ENCODE measurements around the gene KIAA1586. TPM values are rescaled to one million over a fixed set of nuclear protein-coding genes. Genes with fewer than 3 reads are reported as not detected.

KIAA1586 gene
- total RNA-seq, 1 donor from 2014 or later = 26.2 TPM

GRCh38 chr6:57094689-57095088 is 48.2 kb downstream of the KIAA1586 start:
- no peak for DNase-seq (ENCODE audit: extremely low spot score, unreplicated experiment)
- Mint-ChIP-seq H3K4me3 (no peak overlapping the region), H3K4me1 (ENCODE audit: unreplicated experiment) (peaks cover 35% of the 10 kb centered on the region), H3K9me3 (no peaks in the 10 kb centered on the region), H3K27ac (no peak overlapping the region), H3K27me3 (no peaks in the 10 kb centered on the region), H3K36me3 (peaks cover 20% of the 10 kb centered on the region)
- TF ChIP-seq CTCF (conservative IDR thresholded peaks at IDR 0.05) = no peak

- H3K4me3 Mint-ChIP-seq = no peak overlapping the region
- H3K36me3 Mint-ChIP-seq = peaks cover 45% of the 10 kb centered on the region
- no peaks in the 10 kb centered on the region for H3K27me3 Mint-ChIP-seq
- no peak for DNase-seq (ENCODE audit: extremely low spot score, unreplicated experiment)
- no peak for TF ChIP-seq CTCF (conservative IDR thresholded peaks at IDR 0.05)
- peaks cover 18% of the 10 kb centered on the region for H3K4me1 Mint-ChIP-seq (ENCODE audit: unreplicated experiment)
- H3K9me3 Mint-ChIP-seq = no peaks in the 10 kb centered on the region
- H3K27ac Mint-ChIP-seq = no peak overlapping the region
These were observed 51.1 kb downstream of the KIAA1586 start for GRCh38 chr6:57097596-57097995.

- H3K4me3 Mint-ChIP-seq = no peak overlapping the region
- H3K4me1 Mint-ChIP-seq (ENCODE audit: unreplicated experiment) = peaks cover 4% of the 10 kb centered on the region
- H3K27me3 Mint-ChIP-seq = no peaks in the 10 kb centered on the region
- H3K36me3 Mint-ChIP-seq = peaks cover 65% of the 10 kb centered on the region
- H3K9me3 Mint-ChIP-seq = no peaks in the 10 kb centered on the region
- TF ChIP-seq CTCF (conservative IDR thresholded peaks at IDR 0.05) = no peak
- no peak for DNase-seq (ENCODE audit: extremely low spot score, unreplicated experiment)
- no peak overlapping the region for H3K27ac Mint-ChIP-seq
These were observed 56.5 kb downstream of the KIAA1586 start for GRCh38 chr6:57102976-57103375.

- Mint-ChIP-seq H3K4me1 (ENCODE audit: unreplicated experiment) (no peaks in the 10 kb centered on the region), H3K9me3 (no peaks in the 10 kb centered on the region), H3K4me3 (no peak overlapping the region), H3K27me3 (no peaks in the 10 kb centered on the region), H3K36me3 (peaks cover 62% of the 10 kb centered on the region), H3K27ac (no peak overlapping the region)
- no peak for TF ChIP-seq CTCF (conservative IDR thresholded peaks at IDR 0.05)
- DNase-seq (ENCODE audit: extremely low spot score, unreplicated experiment) = no peak
These were observed 57.8 kb downstream of the KIAA1586 start for GRCh38 chr6:57104336-57104735.

Other genes with a start within 250 kb of the KIAA1586 start
- gene BEND6, start 91.6 kb upstream of the KIAA1586 start, total RNA-seq (ENCODE audit: low replicate concordance) = 1.3 and 2.7 TPM in 2 replicates
- 68.4 and 69.0 TPM in 2 replicates for gene ZNF451, start 43.5 kb downstream of the KIAA1586 start, total RNA-seq (ENCODE audit: low replicate concordance)
- 1.5 and 3.8 TPM in 2 replicates for gene BAG2, start 125.6 kb downstream of the KIAA1586 start, total RNA-seq (ENCODE audit: low replicate concordance)
- gene RAB23, start 175.6 kb downstream of the KIAA1586 start, total RNA-seq (ENCODE audit: low replicate concordance) = 9.4 and 17.4 TPM in 2 replicates

Data from type B pancreatic cell (in vitro differentiated cells).